Activated CD8-positive, alpha-beta memory T cell treated with anti-CD3 and anti-CD28 coated beads for 24 hours (primary cell): ENCODE measurements around the gene ARRDC4.

Experiments used
- DNase-seq: peaks from one replicate; pipeline ENCODE4 v3.0.0-alpha.2; 2020

Gene ARRDC4

GRCh38 chr15:98000249-98001203 lies 40.0 kb downstream of the ARRDC4 start:
- no peak for DNase-seq

- no peak for DNase-seq
Observed at GRCh38 chr15:98001663-98002194, 41.2 kb downstream of the ARRDC4 start.

- DNase-seq = no peak
Observed at GRCh38 chr15:98002419-98002818, 41.9 kb downstream of the ARRDC4 start.

GRCh38 chr15:98002866-98003265 lies 42.4 kb downstream of the ARRDC4 start:
- no peak for DNase-seq

GRCh38 chr15:98003518-98003917 lies 43.0 kb downstream of the ARRDC4 start:
- no peak for DNase-seq

GRCh38 chr15:98003996-98004395 lies 43.5 kb downstream of the ARRDC4 start:
- no peak for DNase-seq

- no peak for DNase-seq
Observed at GRCh38 chr15:98005659-98006058, 45.2 kb downstream of the ARRDC4 start.

- no peak for DNase-seq
Observed at GRCh38 chr15:98009169-98009568, 48.7 kb downstream of the ARRDC4 start.

- no peak for DNase-seq
Observed at GRCh38 chr15:98009971-98010370, 49.5 kb downstream of the ARRDC4 start.

- no peak for DNase-seq
Observed at GRCh38 chr15:98012354-98012753, 51.9 kb downstream of the ARRDC4 start.

GRCh38 chr15:98013631-98014030 lies 53.1 kb downstream of the ARRDC4 start:
- no peak for DNase-seq

GRCh38 chr15:98017150-98017964 lies 56.9 kb downstream of the ARRDC4 start:
- no peak for DNase-seq

- DNase-seq = no peak
Observed at GRCh38 chr15:98018761-98019351, 58.4 kb downstream of the ARRDC4 start.
